Measurements from ENCODE around the gene EIPR1. TPM values are rescaled to one million over a fixed set of nuclear protein-coding genes. Genes with fewer than 3 reads are reported as not detected.

Gene EIPR1
- total RNA-seq, 8 experiments from 2014 or later, result 27.8 to 41.7 (median 33.5) TPM

GRCh38 chr2:3314626-3315025 lies 63.0 kb downstream of the EIPR1 start:
- H3K27ac ChIP-seq, result peak overlapping the region; percentile 80 to 90
- 20 to 80% (median 80%) methylated on average over 1 of the region's 9 CpGs; no CpG with 5 or more reads in 7 of the 10 experiments for WGBS, 10 experiments
- in situ Hi-C loops (cut with MboI; ENCODE audit: low pct_unique_long_range_greater_than_20kb in 2 of 9, low sequenced_read_pairs in 9 of 9, unreplicated experiment in 9 of 9), result no loop called here
- H3K4me3 ChIP-seq, result no peak overlapping the region
- no peak for ATAC-seq (replicated peaks in 6 of 8)
- H3K4me1 ChIP-seq (replicated peaks in 1 of 2), result peaks cover 24 to 34% of the 10 kb centered on the region in 2 donors

GRCh38 chr2:3313781-3314375 lies 63.7 kb downstream of the EIPR1 start:
- in situ Hi-C loops (cut with MboI; ENCODE audit: low pct_unique_long_range_greater_than_20kb in 2 of 9, low sequenced_read_pairs in 9 of 9, unreplicated experiment in 9 of 9), result no loop called here
- ATAC-seq (replicated peaks in 6 of 8), result peak in 7 of 8 experiments; percentile 40 to 95 (median 89)
- 16 to 51% (median 29%) methylated on average over 2 to 21 of the region's 27 CpGs; no CpG with 5 or more reads in 3 of the 10 experiments for WGBS, 10 experiments
- Histone ChIP-seq H3K4me1 (replicated peaks in 1 of 2) (peaks cover 24 to 34% of the 10 kb centered on the region in 2 donors), H3K27ac (peak overlapping the region; percentile 80 to 90), H3K4me3 (peak overlapping the region in 1 of 5 donors; percentile 1)

DNA sequence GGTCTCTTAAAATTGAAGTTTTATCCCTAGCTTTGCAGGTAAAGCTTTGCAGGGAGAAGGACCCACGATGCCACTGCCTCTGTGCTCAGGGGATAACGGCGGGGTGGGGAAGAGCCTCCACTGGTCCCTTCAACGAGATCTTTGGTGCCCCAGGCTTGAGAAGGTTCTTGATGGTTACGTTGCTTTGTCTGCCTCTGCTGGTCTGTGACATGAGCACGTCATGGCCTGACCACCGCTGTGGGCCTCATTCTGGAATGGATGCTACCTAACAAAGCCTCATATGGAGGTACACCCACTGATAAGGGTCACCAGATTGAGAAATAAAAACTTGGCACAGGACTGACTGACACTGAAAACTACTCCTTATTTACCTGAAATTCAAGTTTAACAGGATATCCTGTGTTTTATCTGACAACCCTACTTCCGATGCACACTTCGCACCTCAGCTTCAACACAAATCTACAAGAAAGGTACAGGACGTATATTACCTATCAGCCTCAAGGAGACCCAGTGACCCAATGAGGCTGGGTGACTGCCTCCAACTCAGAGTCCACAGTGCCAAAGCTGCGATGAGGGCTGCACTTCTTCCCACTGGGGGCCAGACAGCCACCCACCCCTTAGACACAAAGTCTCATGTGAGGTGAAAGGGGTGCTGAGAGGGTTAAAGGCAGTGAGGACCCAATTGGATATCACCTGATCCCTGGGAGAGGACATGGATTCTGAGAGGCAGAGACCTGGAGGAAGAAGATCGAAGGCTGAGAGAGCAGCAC lies 64.9 kb downstream of the EIPR1 start:
- Histone ChIP-seq H3K4me3 (no peak overlapping the region), H3K4me1 (replicated peaks in 1 of 2) (peaks cover 20 to 34% of the 10 kb centered on the region in 2 donors), H3K27ac (peak overlapping the region; percentile 80 to 90)
- no peak for ATAC-seq (replicated peaks in 6 of 8)
- in situ Hi-C loops (cut with MboI; ENCODE audit: low pct_unique_long_range_greater_than_20kb in 2 of 9, low sequenced_read_pairs in 9 of 9, unreplicated experiment in 9 of 9), result no loop called here
- WGBS, 10 experiments, result 81 to 100% (median 88%) methylated on average over 1 to 10 of the region's 12 CpGs; no CpG with 5 or more reads in 4 of the 10 experiments

DNA sequence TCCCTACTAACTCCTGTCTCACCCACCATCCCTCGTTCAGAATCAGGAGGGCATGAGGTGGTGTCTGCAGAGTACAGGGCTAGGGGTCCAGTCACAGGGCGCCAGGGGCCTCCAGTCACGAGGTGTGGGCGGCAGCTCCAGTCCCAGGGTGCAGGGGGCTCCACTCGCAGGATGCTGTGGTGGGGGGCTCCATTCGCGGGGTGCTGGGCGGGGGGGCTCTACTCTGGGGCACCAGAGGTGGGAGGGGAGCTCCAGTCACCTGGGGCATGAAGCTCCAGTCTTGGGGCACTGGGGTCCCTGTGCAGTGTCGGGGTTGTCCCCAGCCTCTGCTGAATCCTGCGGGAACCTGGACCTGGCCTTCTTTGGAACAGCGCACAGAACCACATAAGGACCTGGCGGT lies 66.0 kb downstream of the EIPR1 start:
- Histone ChIP-seq H3K4me1 (replicated peaks in 1 of 2) (peaks cover 20 to 32% of the 10 kb centered on the region in 2 donors), H3K4me3 (no peak overlapping the region), H3K27ac (peak overlapping the region in 1 of 2 donors; percentile 80)
- in situ Hi-C loops (cut with MboI; ENCODE audit: low pct_unique_long_range_greater_than_20kb in 2 of 9, low sequenced_read_pairs in 9 of 9, unreplicated experiment in 9 of 9), result no loop called here
- ATAC-seq (replicated peaks in 6 of 8), result no peak
- 60 to 100% (median 100%) methylated on average over 1 to 2 of the region's 12 CpGs; no CpG with 5 or more reads in 5 of the 10 experiments for WGBS, 10 experiments

GRCh38 chr2:3309496-3310355 lies 67.9 kb downstream of the EIPR1 start:
- H3K4me1 ChIP-seq (replicated peaks in 1 of 2), result peaks cover 18 to 30% of the 10 kb centered on the region in 2 donors
- ATAC-seq (replicated peaks in 6 of 8), result no peak
- no peak overlapping the region for H3K27ac ChIP-seq
- WGBS, 10 experiments, result 80 to 100% (median 97%) methylated on average over 2 to 12 of the region's 23 CpGs; no CpG with 5 or more reads in 1 of the 10 experiments
- H3K4me3 ChIP-seq, result no peak overlapping the region
- in situ Hi-C loops (cut with MboI; ENCODE audit: low pct_unique_long_range_greater_than_20kb in 2 of 9, low sequenced_read_pairs in 9 of 9, unreplicated experiment in 9 of 9), result no loop called here

GRCh38 chr2:3307901-3308300 lies 69.7 kb downstream of the EIPR1 start:
- WGBS, 10 experiments, result 84 to 100% (median 93%) methylated on average over 1 to 9 of the region's 9 CpGs; no CpG with 5 or more reads in 4 of the 10 experiments
- ATAC-seq (replicated peaks in 6 of 8), result no peak
- peaks cover 9 to 18% of the 10 kb centered on the region in 2 donors for H3K4me1 ChIP-seq (replicated peaks in 1 of 2)
- no peak overlapping the region for H3K4me3 ChIP-seq
- H3K27ac ChIP-seq, result no peak overlapping the region
- in situ Hi-C loops (cut with MboI; ENCODE audit: low pct_unique_long_range_greater_than_20kb in 2 of 9, low sequenced_read_pairs in 9 of 9, unreplicated experiment in 9 of 9), result no loop called here

- ATAC-seq (replicated peaks in 6 of 8), result no peak
- in situ Hi-C loops (cut with MboI; ENCODE audit: low pct_unique_long_range_greater_than_20kb in 2 of 9, low sequenced_read_pairs in 9 of 9, unreplicated experiment in 9 of 9), result no loop called here
- 100% methylated on average over 1 to 5 of the region's 9 CpGs; no CpG with 5 or more reads in 6 of the 10 experiments for WGBS, 10 experiments
- Histone ChIP-seq H3K4me3 (no peak overlapping the region), H3K4me1 (replicated peaks in 1 of 2) (peaks cover 16 to 18% of the 10 kb centered on the region in 2 donors), H3K27ac (no peak overlapping the region)
These were observed 70.4 kb downstream of the EIPR1 start for GRCh38 chr2:3307236-3307635.

DNA sequence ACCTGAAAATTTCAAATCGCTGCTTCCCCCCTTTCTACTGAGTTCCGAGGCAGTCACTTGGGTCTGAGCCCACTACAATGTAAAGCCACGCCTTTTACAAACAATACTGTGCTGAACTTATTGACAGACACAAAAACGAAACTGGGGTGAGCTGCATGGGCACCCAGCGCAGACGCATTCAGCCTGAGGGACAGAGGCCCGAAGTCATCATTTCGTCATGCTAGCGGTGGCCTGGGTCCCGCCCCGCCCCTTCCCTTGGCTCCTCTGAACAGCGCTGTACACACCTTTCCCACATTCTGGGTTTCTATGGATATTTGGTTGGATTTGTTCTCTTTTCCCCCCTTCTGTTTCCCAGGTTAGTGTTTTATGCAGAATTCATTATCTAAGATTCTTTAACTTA lies 71.7 kb downstream of the EIPR1 start:
- Histone ChIP-seq H3K4me3 (no peak overlapping the region), H3K27ac (no peak overlapping the region), H3K4me1 (replicated peaks in 1 of 2) (peaks cover 22 to 24% of the 10 kb centered on the region in 2 donors)
- no peak for ATAC-seq (replicated peaks in 6 of 8)
- 75 to 100% (median 92%) methylated on average over 2 to 8 of the region's 12 CpGs; no CpG with 5 or more reads in 2 of the 10 experiments for WGBS, 10 experiments
- in situ Hi-C loops (cut with MboI; ENCODE audit: low pct_unique_long_range_greater_than_20kb in 2 of 9, low sequenced_read_pairs in 9 of 9, unreplicated experiment in 9 of 9), result no loop called here

- Histone ChIP-seq H3K4me3 (no peak overlapping the region), H3K4me1 (replicated peaks in 1 of 2) (peaks cover 26 to 28% of the 10 kb centered on the region in 2 donors), H3K27ac (no peak overlapping the region)
- 77 to 100% (median 98%) methylated on average over 1 to 7 of the region's 9 CpGs; no CpG with 5 or more reads in 2 of the 10 experiments for WGBS, 10 experiments
- in situ Hi-C loops (cut with MboI; ENCODE audit: low pct_unique_long_range_greater_than_20kb in 2 of 9, low sequenced_read_pairs in 9 of 9, unreplicated experiment in 9 of 9), result no loop called here
- ATAC-seq (replicated peaks in 6 of 8), result no peak
These were observed 72.2 kb downstream of the EIPR1 start for GRCh38 chr2:3305431-3305830.

DNA sequence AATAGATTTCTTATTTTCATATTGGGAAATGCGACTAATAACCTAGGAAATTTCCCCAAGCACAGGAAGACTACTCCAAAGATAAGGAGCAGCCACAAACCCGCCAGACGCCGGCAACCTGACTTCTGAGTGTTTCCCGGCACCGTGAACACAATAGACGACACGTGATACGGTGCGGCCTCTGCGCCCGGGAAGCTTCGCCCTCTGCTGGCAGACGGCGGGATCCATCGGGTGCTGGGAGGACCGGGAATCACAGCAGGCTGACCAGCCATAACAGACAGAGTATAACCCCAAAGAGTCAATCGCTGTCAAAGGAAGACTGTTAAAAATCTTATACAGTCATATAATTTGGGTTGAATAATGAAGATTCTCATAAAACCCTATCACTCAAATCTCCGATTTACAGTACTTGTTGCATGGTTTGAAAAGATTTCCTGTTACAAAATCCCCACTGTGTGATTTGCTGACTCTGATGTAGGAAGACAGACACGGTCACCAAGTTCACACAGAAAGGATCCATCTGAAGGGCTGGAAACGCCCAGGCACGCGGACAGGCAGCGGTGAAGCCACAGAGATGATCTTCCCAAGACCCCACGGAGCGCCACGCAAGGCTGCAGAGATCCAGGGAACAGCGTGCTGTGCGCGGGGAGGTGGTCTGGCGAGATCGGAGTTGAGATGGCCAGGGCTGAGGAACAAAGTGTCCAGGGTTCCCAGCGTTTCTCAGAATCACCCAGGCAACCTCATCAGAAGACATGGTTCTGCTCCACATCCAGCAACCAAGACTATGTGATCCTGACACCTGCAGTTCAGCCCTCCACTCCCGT lies 73.8 kb downstream of the EIPR1 start:
- peak; percentile 83 to 100 (median 94) for ATAC-seq (replicated peaks in 6 of 8)
- peak overlapping the region; percentile 78 to 82 for H3K27ac ChIP-seq
- in situ Hi-C loops (cut with MboI; ENCODE audit: low pct_unique_long_range_greater_than_20kb in 2 of 9, low sequenced_read_pairs in 9 of 9, unreplicated experiment in 9 of 9), result no loop called here
- peaks cover 38 to 40% of the 10 kb centered on the region in 2 donors for H3K4me1 ChIP-seq (replicated peaks in 1 of 2)
- H3K4me3 ChIP-seq, result peak overlapping the region in 2 of 5 donors; percentile 13 to 18
- WGBS, 10 experiments, result 6 to 100% (median 71%) methylated on average over 1 to 18 of the region's 34 CpGs; no CpG with 5 or more reads in 3 of the 10 experiments

- Histone ChIP-seq H3K27ac (peak overlapping the region; percentile 78 to 82), H3K4me1 (replicated peaks in 1 of 2) (peaks cover 32 to 40% of the 10 kb centered on the region in 2 donors), H3K4me3 (peak overlapping the region in 2 of 5 donors; percentile 13 to 18)
- 23 to 93% (median 38%) methylated on average over 1 to 12 of the region's 25 CpGs; no CpG with 5 or more reads in 2 of the 10 experiments for WGBS, 10 experiments
- peak; percentile 11 to 79 (median 69) for ATAC-seq (replicated peaks in 6 of 8)
- in situ Hi-C loops (cut with MboI; ENCODE audit: low pct_unique_long_range_greater_than_20kb in 2 of 9, low sequenced_read_pairs in 9 of 9, unreplicated experiment in 9 of 9), result no loop called here
These were observed 74.7 kb downstream of the EIPR1 start for GRCh38 chr2:3302751-3303582.
